ENCODE measurements around the gene ARHGAP15. TPM values are rescaled to one million over a fixed set of nuclear protein-coding genes. Genes with fewer than 3 reads are reported as not detected.

The ARHGAP15 gene
- total RNA-seq, 1 experiment from 2014 or later, result 0.41 TPM

GRCh38 chr2:143787674-143788073 lies 658.5 kb downstream of the ARHGAP15 start:
- POLR2A ChIA-PET, result no interaction called here
- no TSS peak for BruUV-seq (replicated peaks)
- H3K27me3 ChIP-seq (ENCODE audit: control insufficient read depth, insufficient read depth, low read length), result no peaks in the 10 kb centered on the region
- in situ Hi-C loops (cut with HindIII; ENCODE audit: low pct_unique_long_range_greater_than_20kb, low sequenced_read_pairs) (no loop called here), intact Hi-C loops (cut with micrococcal nuclease; ENCODE audit: unreplicated experiment) (no loop called here)
- no peaks in the 10 kb centered on the region for H3K4me1 ChIP-seq (ENCODE audit: control insufficient read depth, insufficient read depth, low read length)
- no peaks in the 10 kb centered on the region for H3K36me3 ChIP-seq (ENCODE audit: control insufficient read depth, insufficient read depth, low read length)
- H3K4me3 ChIP-seq (ENCODE audit: low read depth in 2 of 2, low read length in 2 of 2), result no peak overlapping the region
- H3K27ac ChIP-seq (ENCODE audit: low read length), result no peak overlapping the region
- no peaks in the 10 kb centered on the region for H3K9me3 ChIP-seq (ENCODE audit: control insufficient read depth, insufficient read depth, low read depth, low read length)
- ATAC-seq (no peak), DNase-seq (ENCODE audit: low read depth, low spot score) (no peak)
- TF ChIP-seq REST (IDR thresholded peaks at IDR 0.05; ENCODE audit: insufficient read depth in 1 of 2, low read depth in 2 of 2, low read length in 1 of 2) (no peak), TCF7L2 (IDR thresholded peaks at IDR 0.05; ENCODE audit: low read depth, low read length) (no peak)
- CTCF ChIA-PET, result no interaction called here

GRCh38 chr2:143792602-143793001 lies 663.4 kb downstream of the ARHGAP15 start:
- CTCF ChIA-PET, result no interaction called here
- Histone ChIP-seq H3K36me3 (ENCODE audit: control insufficient read depth, insufficient read depth, low read length) (no peaks in the 10 kb centered on the region), H3K9me3 (ENCODE audit: control insufficient read depth, insufficient read depth, low read depth, low read length) (no peaks in the 10 kb centered on the region), H3K27ac (ENCODE audit: low read length) (no peak overlapping the region), H3K4me3 (ENCODE audit: low read depth in 2 of 2, low read length in 2 of 2) (no peak overlapping the region), H3K4me1 (ENCODE audit: control insufficient read depth, insufficient read depth, low read length) (no peaks in the 10 kb centered on the region), H3K27me3 (ENCODE audit: control insufficient read depth, insufficient read depth, low read length) (no peaks in the 10 kb centered on the region)
- no peak for TF ChIP-seq TCF7L2 (IDR thresholded peaks at IDR 0.05; ENCODE audit: low read depth, low read length)
- TF ChIP-seq CTCF (IDR thresholded peaks at IDR 0.05), result no peak
- no peak for TF ChIP-seq SIN3A (IDR thresholded peaks at IDR 0.05; ENCODE audit: borderline replicate concordance, insufficient read depth, low read depth, low read length)
- no peak for TF ChIP-seq REST (IDR thresholded peaks at IDR 0.05; ENCODE audit: insufficient read depth in 1 of 2, low read depth in 2 of 2, low read length in 1 of 2)
- TF ChIP-seq POLR2AphosphoS5 (IDR thresholded peaks at IDR 0.05; ENCODE audit: low read depth, low read length), result no peak
- in situ Hi-C loops (cut with HindIII; ENCODE audit: low pct_unique_long_range_greater_than_20kb, low sequenced_read_pairs) (no loop called here), intact Hi-C loops (cut with micrococcal nuclease; ENCODE audit: unreplicated experiment) (no loop called here)
- ATAC-seq (no peak), DNase-seq (ENCODE audit: low read depth, low spot score) (no peak)
- no TSS peak for BruUV-seq (replicated peaks)
- POLR2A ChIA-PET, result no interaction called here
